ENCODE results near the gene RTN4RL2.

The RTN4RL2 gene

GRCh38 chr11:57481915-57482781 lies 21.8 kb downstream of the RTN4RL2 start:
- no peak for DNase-seq

GRCh38 chr11:57482782-57483561 lies 22.6 kb downstream of the RTN4RL2 start:
- DNase-seq = peak; percentile 13

GRCh38 chr11:57483562-57483918 lies 23.2 kb downstream of the RTN4RL2 start:
- no peak for DNase-seq

GRCh38 chr11:57484141-57484710 lies 23.9 kb downstream of the RTN4RL2 start:
- no peak for DNase-seq

- DNase-seq = no peak
These were observed 25.1 kb downstream of the RTN4RL2 start for GRCh38 chr11:57485217-57485990.

- no peak for DNase-seq
These were observed 26.9 kb downstream of the RTN4RL2 start for GRCh38 chr11:57487021-57487778.

- no peak for DNase-seq
These were observed 27.8 kb downstream of the RTN4RL2 start for GRCh38 chr11:57487920-57488659.

- no peak for DNase-seq
These were observed 30.3 kb downstream of the RTN4RL2 start for GRCh38 chr11:57490456-57491248.

- no peak for DNase-seq
These were observed 31.2 kb downstream of the RTN4RL2 start for GRCh38 chr11:57491371-57492061.

- peak; percentile 10 for DNase-seq
These were observed 33.5 kb downstream of the RTN4RL2 start for GRCh38 chr11:57493507-57494503.

GRCh38 chr11:57496109-57496820 lies 35.9 kb downstream of the RTN4RL2 start:
- DNase-seq = no peak

- no peak for DNase-seq
These were observed 37.2 kb downstream of the RTN4RL2 start for GRCh38 chr11:57497303-57498247.

GRCh38 chr11:57498540-57498939 lies 38.2 kb downstream of the RTN4RL2 start:
- no peak for DNase-seq

- DNase-seq = peak; percentile 78
These were observed 39.2 kb downstream of the RTN4RL2 start for GRCh38 chr11:57499413-57499982.

- DNase-seq = no peak
These were observed 39.7 kb downstream of the RTN4RL2 start for GRCh38 chr11:57499983-57500461.

- no peak for DNase-seq
These were observed 40.2 kb downstream of the RTN4RL2 start for GRCh38 chr11:57500515-57500914.

Measured in NCI-H748 treated with DMSO at 0.1 percent for 48 hours (cell line).